Activated CD4-positive, alpha-beta T cell treated with anti-CD3 and anti-CD28 coated beads, Interleukin-2, amount 50 U/mL, for 4 hours (primary cell): ENCODE results near the gene SCAMP3.
"Not testable (repeated sequence)": the region's sequence is repeated elsewhere in the genome, so short reads cannot be mapped to it uniquely, and the experiment has no call there.

ENCODE experiments used
- DNase-seq, 2 experiments: peaks; one replicate each; pipeline ENCODE4 v3.0.0-alpha.2; 2020

SCAMP3 gene

GRCh38 chr1:155226910-155227260, 35.3 kb downstream of the SCAMP3 start:
- peak in 1 of 2 experiments; percentile 17 for DNase-seq

GRCh38 chr1:155226188-155226909, 35.8 kb downstream of the SCAMP3 start:
- peak; percentile 83 to 85 for DNase-seq

DNA sequence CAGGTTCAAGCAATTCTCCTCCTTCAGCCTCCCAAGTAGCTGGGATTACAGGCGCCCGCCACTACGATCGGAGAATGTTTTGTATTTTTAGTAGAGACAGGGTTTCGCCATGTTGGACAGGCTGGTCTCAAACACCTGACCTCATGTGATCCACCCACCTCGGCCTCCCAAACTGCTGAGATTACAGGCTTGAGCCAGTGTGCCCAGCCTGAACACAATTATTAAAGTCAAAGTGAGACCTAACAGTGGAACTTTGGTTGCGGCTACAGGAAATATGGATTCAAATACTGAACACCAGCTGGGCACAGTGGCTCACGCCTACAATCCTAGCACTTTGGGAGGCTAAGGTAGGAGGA, 36.8 kb downstream of the SCAMP3 start:
- DNase-seq, result not testable (repeated sequence)

DNA sequence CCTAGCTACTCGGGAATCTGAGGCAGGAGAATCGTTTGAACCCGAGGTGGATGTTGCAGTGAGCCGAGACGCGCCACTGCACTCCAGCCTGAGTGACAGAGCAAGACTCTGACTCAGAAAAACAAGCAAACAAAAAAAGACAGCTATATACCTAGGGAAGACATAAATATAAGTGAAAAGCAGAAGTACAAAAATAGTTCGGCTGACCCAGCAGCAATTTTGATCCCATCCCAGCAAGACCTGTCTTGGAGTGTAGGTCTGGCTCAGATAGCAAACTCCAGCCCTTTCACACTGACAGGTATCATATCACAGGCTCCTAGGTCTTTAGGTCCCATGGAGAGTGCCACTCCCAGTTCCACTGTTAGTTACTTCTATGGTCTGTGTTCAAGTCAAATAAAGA, 39.1 kb downstream of the SCAMP3 start:
- DNase-seq, result no peak

- not testable (repeated sequence) for DNase-seq
Observed at GRCh38 chr1:155220211-155220965, 41.8 kb downstream of the SCAMP3 start.

GRCh38 chr1:155219592-155220031, 42.5 kb downstream of the SCAMP3 start:
- no peak for DNase-seq

DNA sequence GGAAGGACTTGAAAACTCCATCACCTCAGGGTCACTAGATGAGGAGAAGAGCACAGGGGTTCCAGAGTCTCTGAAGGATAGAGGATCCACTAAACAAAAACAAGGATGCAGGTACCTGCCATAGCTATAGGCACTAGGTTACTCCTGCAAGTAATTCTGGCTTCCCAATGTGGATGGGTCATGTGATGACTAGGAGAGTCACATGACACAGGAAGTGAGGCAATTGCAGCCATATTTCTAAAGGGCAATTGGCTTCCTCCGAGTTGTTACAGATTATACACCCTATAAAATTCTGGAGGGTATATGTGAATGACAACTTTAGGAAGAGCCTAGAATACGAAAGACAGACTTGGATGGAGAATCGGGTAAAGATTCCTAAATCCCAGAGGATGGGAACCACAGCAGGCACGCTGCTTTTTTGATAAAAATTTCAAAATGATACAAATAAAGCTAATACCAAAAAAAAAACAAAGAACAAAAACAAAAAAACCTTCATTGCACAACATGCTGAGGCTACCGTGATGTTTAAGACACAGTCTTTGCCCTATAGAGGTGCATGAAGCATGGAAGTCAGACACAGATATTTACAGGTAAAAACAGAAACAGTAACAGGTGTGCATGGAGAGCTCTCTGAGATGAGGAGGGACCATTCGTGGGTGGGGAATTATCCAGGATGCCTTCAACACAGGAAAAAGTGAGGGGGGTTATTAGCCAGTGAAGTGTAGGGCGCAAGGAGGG, 43.1 kb downstream of the SCAMP3 start:
- DNase-seq, result no peak

DNA sequence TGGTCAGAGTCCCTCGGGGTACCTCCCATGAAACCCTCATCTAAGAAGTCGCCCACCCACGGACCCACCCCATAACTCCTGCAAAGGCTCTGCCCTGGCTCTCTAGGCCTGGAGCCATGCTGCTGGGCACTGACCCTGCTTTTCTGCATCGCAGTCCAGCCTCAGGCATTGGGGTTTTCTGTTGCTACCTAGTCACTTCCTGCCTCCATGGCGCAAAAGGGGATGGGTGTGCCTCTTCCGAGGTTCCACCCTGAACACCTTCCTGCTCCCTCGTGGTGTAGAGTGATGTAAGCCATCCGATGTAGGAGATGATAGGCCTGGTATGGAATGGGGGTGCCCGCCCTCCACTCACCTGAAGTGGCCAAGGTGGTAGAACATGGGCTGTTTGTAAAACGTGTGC, 47.5 kb downstream of the SCAMP3 start:
- not testable (repeated sequence) for DNase-seq

DNA sequence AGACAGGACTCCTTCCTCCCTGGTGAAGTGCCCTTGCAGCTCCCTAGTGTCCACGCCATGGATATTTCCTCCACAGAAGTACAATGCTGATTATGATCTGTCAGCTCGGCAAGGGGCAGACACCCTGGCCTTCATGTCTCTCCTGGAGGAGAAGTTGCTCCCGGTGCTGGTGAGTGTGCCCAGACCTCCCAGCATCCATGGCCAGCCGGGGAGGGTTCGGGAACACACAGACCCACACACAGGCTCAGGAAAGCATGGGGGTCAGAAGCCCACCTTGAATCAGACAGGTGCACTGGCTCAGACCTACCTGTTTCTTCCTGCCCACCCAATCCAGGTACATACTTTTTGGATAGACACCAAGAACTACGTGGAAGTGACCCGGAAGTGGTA, 50.1 kb downstream of the SCAMP3 start:
- not testable (repeated sequence) for DNase-seq

GRCh38 chr1:155211381-155212050, 50.6 kb downstream of the SCAMP3 start:
- DNase-seq, result not testable (repeated sequence)

- DNase-seq, result no peak
Observed at GRCh38 chr1:155210314-155211104, 51.7 kb downstream of the SCAMP3 start.

DNA sequence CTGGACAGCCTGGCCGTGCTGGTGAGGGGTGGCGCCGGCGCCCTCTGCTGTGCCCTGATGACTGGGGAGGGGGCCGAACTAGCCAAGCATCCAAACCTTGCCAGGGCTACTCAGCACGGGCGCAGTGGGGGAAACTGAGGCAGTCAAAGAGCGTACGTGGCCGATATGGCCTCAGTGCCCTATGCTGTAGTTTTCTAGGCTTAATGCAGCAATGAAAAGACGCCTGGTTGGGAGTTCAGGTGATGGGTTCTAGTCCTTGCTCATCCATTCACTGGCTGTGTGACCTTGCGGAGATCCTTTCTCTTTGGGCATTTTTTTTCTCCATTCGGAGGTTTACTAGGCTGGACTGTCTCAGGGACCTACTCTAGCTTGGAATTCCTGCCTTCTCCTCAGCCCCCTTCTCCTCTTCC, 52.8 kb downstream of the SCAMP3 start:
- DNase-seq, result no peak

- DNase-seq, result peak; percentile 82 to 83
Observed at GRCh38 chr1:155208541-155209311, 53.4 kb downstream of the SCAMP3 start, which contains the start of gene MTX1. MTX1 (plus strand) TSS chr1:155208695; CDS start chr1:155208805, 110 bp downstream.

- no peak for DNase-seq
Observed at GRCh38 chr1:155207806-155208540, 54.2 kb downstream of the SCAMP3 start, which contains the start of gene THBS3. THBS3 (minus strand) TSS chr1:155207897; CDS start chr1:155207876, 21 bp downstream.

GRCh38 chr1:155206891-155207805, 55.0 kb downstream of the SCAMP3 start:
- DNase-seq, result peak; percentile 90 to 94
